GM20000 (cell line): ENCODE data around the gene SUGT1.
"Not testable (repeated sequence)": the region's sequence is repeated elsewhere in the genome, so short reads cannot be mapped to it uniquely, and the experiment has no call there.

ENCODE experiments used
- DNase-seq: peaks from one replicate; pipeline ENCODE4 v3.0.0; 2012; ENCODE audit warnings: low spot score
- TF ChIP-seq, protein P1 (sequence below): IDR thresholded peaks from 2 replicates; pipeline ENCODE4 v1.5.1; 2012; ENCODE audit warnings: mild to moderate bottlenecking, control low read depth; ENCODE audit errors: extremely low read depth, missing control alignments

SUGT1 gene

DNA sequence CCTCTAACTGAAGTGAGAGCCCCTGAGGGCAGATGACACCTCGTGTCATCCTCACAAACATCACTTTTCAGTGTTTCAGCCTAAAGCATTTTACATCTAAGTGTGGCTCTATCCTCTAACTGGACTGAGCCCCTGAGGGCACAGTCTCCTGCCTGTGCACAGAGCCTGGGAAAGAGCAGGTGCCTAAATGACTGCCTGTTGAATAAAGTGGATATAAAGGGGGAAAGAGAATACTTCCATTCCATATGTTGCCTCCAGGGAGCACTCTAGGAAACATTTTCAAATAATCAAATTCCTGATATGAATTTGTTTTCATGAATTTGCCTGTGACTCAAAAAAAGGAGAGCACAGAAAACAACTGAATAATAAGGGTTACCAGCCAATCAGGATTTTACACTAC, 54.7 kb downstream of the SUGT1 start:
- TF ChIP-seq, protein P1, sequence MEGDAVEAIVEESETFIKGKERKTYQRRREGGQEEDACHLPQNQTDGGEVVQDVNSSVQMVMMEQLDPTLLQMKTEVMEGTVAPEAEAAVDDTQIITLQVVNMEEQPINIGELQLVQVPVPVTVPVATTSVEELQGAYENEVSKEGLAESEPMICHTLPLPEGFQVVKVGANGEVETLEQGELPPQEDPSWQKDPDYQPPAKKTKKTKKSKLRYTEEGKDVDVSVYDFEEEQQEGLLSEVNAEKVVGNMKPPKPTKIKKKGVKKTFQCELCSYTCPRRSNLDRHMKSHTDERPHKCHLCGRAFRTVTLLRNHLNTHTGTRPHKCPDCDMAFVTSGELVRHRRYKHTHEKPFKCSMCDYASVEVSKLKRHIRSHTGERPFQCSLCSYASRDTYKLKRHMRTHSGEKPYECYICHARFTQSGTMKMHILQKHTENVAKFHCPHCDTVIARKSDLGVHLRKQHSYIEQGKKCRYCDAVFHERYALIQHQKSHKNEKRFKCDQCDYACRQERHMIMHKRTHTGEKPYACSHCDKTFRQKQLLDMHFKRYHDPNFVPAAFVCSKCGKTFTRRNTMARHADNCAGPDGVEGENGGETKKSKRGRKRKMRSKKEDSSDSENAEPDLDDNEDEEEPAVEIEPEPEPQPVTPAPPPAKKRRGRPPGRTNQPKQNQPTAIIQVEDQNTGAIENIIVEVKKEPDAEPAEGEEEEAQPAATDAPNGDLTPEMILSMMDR, result no peak
- DNase-seq, result no peak

DNA sequence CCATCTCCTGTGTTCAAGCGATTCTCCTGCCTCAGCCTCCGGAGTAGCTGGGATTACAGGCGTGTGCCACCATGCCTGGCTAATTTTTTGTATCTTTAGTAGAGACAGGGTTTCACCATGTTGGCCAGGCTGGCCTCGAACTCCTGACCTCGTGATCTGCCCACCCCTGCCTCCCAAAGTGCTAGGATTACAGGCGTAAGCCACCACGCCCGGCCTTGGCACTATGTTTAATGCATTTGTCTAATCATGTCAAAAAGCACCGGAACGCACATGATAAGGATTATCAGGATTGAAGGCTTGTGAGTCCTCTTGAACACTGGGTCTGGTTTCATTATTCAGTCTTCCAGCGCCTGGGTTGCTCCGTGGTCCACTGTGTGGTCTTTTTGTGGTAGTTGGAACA, 55.6 kb downstream of the SUGT1 start:
- not testable (repeated sequence) for DNase-seq

DNA sequence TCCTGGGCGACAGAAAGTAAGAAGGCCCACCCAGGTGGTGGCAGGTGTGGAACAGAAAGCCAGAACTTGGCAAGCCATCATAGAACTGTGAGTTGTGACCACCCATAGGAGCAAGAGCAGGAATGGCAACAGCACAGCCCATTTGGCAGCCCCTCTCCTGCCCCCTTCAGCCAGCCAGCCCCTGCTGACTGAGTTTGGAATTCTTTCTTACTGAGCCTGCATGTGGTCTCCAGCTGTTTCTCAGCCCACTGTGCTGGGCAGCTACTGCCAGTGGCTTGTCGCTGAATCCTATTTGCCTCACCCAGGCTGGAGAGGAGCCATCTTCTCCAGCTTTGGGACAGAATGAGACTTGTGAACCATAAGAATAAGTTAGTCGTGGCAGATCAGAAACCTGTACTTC, 58.6 kb downstream of the SUGT1 start:
- no peak for DNase-seq
- TF ChIP-seq, protein P1, result no peak

DNA sequence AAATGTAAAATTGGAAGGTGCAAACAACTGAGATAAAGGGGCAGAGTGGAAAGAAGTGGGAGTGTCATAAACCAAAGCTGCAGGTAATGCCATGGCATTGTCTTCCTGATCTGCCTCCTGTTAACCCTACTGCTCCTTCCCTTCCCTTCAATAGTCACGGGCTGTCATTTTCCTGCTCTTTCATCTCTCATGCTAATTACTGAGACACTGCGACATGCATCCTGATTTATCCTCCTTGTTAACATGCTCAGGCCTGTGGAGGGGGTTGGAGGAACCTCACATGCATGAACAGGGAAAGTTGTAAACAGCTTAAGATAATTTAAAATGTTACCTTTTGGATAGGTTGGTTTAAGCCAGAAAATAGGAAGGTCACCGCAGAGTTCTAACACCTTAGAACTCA, 59.7 kb downstream of the SUGT1 start:
- TF ChIP-seq, protein P1, result no peak
- DNase-seq, result no peak

DNA sequence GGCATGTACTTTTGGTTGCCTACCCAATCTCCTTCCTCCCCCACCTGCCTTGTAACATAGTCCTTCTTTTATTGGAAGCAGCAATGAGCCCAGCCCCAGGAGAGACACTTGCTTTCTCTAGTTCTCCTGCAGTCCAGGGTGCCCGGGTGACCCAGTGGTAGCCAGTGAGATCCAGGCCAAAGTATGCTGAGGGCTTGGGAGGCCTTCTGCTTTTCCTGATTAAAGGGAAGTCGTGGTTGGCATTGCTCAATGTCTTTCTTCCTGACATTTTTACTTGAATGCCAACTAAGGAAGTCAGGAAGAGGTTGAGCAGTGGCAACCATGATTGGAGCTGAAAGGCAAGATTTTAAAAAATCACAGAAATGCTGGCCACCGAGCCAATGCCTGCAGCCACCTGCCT, 61.3 kb downstream of the SUGT1 start:
- TF ChIP-seq, protein P1, result no peak
- DNase-seq, result no peak

DNA sequence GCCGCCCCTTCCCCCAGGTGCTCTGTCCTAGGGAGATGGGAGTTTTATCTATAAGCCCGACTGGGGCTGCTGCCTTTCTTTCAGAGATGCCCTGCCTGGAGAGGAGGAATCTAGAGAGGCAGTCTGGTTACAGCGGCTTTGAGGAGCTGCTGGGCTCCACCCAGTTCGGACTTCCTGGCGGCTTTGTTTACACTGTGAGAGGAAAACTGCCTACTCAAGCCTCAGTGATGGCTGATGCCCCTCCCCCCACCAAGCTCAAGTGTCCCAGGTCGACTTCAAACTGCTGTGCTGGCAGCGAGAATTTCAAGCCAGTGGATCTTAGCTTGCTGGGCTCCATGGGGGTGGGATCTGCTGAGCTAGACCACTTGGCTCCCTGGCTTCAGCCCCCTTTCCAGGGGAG, 68.3 kb downstream of the SUGT1 start:
- DNase-seq, result not testable (repeated sequence)

DNA sequence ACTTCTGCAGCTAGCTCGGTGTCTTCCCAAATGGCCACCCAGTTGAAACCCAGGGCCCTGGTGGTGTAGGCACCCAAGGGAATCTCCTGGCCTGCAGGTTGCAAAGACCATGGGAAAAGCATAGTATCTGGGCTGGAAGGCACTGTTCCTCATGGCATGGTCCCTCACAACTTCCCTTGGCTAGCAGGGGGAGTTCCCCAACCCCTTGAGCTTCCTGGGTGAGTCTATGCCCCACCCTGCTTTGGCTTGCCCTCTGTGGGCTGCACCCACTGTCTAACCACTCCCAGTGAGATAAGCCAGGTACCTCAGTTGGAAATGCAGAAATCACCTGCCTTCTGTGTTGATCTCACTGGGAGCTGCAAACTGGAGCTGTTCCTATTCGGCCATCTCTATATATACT, 68.7 kb downstream of the SUGT1 start:
- DNase-seq, result not testable (repeated sequence)

DNA sequence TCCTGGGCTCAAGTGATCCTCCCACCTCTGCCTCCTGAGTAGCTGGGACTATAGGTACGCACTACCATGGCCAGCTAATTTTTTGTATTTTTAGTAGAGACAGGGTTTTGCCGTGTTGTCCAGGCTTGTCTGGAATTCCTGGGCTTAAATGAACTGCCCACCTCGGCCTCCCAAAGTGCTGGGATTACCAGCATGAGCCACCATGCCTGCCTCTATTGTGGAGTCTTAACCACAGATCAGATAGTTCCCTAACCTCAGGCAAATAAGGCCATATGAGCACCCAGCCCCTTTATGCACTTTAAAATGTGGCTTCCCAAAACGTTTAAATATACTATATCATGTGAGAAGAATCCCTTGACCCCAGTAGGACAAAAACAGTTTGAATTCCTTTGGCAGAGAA, 70.5 kb downstream of the SUGT1 start:
- no peak for DNase-seq

DNA sequence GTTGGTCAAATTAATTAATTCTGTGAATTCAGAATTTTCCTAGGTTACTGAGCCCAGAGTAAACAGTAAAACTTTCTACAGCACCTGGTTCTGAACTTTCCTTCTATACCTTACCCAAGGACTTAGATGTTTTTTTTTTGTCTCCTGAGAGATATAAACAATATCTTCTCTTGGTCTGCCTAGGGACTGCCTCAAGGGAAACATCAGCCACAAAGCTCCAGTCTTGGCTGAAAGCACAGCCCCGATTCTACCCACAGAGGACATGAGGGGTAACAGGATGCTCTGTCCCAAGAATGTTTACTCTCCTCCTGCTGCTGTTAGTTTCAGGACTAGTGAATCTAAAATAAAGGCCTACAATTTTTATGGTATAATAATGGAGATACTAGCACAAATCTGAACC, 72.7 kb downstream of the SUGT1 start:
- TF ChIP-seq, protein P1, result no peak
- DNase-seq, result no peak

More for the DNA sequence above, 70.5 kb downstream of the SUGT1 start:
- TF ChIP-seq, protein P1, result no peak
